Left renal pelvis (tissue), 4 donors: ENCODE results near the gene DDX28. TPM values are rescaled to one million over a fixed set of nuclear protein-coding genes. Genes with fewer than 3 reads are reported as not detected.

Experiments
- DNase-seq, 4 donors: peaks; one replicate each; pipeline ENCODE4 v3.0.0-alpha.2; 2013; ENCODE audit warnings: low read depth in 4 of 4, low spot score in 3 of 4
- polyA plus RNA-seq, 4 donors: library from polyadenylated mRNA; unstranded; fragments of 120-200 nt; gene quantifications; one replicate each; pipeline ENCODE4 v1.2.1, GENCODE V29; 2013; ENCODE audit not compliant: insufficient read length in 4 of 4

DDX28 gene
- polyA plus RNA-seq, 4 donors: 6.6 to 10.1 (median 9.4) TPM

GRCh38 chr16:67971111-67971510, 51.9 kb downstream of the DDX28 start:
- DNase-seq: no peak

Other genes starting within 250 kb of the DDX28 start
- gene RANBP10, start 216.7 kb downstream of the DDX28 start, polyA plus RNA-seq: 10 to 100 TPM; 19.2 to 31.1 (median 21.8) TPM
- gene TSNAXIP1, start 216.3 kb downstream of the DDX28 start, polyA plus RNA-seq: 1 to 10 TPM; 2.9 to 9.8 (median 7.1) TPM
- 10 to 100 TPM; 27.7 to 34.1 (median 29.6) TPM for gene THAP11, start 180.9 kb downstream of the DDX28 start, polyA plus RNA-seq
- 100 to 1,000 TPM; 103 to 128 (median 126) TPM for gene NUTF2, start 176.3 kb downstream of the DDX28 start, polyA plus RNA-seq
- 10 to 100 TPM; 41.2 to 60.4 (median 44.7) TPM for gene CENPT, start 175.5 kb downstream of the DDX28 start, polyA plus RNA-seq
- gene EDC4, start 150.2 kb downstream of the DDX28 start, polyA plus RNA-seq: 100 to 1,000 TPM in 1 of 4 donors, 10 to 100 TPM in 3; 67.0 to 106 (median 83.7) TPM
- under 1 TPM in 3 of 4 donors, not detected in 1; 0.39 to 0.94 (median 0.93) TPM for gene NRN1L, start 138.3 kb downstream of the DDX28 start, polyA plus RNA-seq
- gene PSKH1, start 130.0 kb downstream of the DDX28 start, polyA plus RNA-seq: 10 to 100 TPM; 31.0 to 36.4 (median 34.3) TPM
- gene CTRL, start 91.4 kb downstream of the DDX28 start, polyA plus RNA-seq: 1 to 10 TPM; 2.4 to 9.4 (median 5.6) TPM
- 10 to 100 TPM; 20.3 to 31.6 (median 22.8) TPM for gene PSMB10, start 86.4 kb downstream of the DDX28 start, polyA plus RNA-seq
- gene LCAT, start 79.1 kb downstream of the DDX28 start, polyA plus RNA-seq: 10 to 100 TPM; 13.1 to 29.4 (median 23.7) TPM
- 10 to 100 TPM; 32.7 to 61.6 (median 38.5) TPM for gene SLC12A4, start 54.6 kb downstream of the DDX28 start, polyA plus RNA-seq
- gene DPEP3, start 42.7 kb downstream of the DDX28 start, polyA plus RNA-seq: under 1 TPM in 2 of 4 donors, not detected in 2; 0.07 to 0.09 TPM
- 1 to 10 TPM in 2 of 4 donors, under 1 TPM in 2; 0.54 to 1.2 (median 0.94) TPM for gene DPEP2, start 23.7 kb downstream of the DDX28 start, polyA plus RNA-seq
- not detected for gene DPEP2NB, start 7.3 kb downstream of the DDX28 start, polyA plus RNA-seq
- gene DUS2, start 52 bp upstream of the DDX28 start, polyA plus RNA-seq: 10 to 100 TPM in 3 of 4 donors, 1 to 10 TPM in 1; 9.8 to 15.8 (median 15.5) TPM
- 10 to 100 TPM; 32.0 to 38.1 (median 35.0) TPM for gene NFATC3, start 62.1 kb upstream of the DDX28 start, polyA plus RNA-seq
- 10 to 100 TPM in 3 of 4 donors, under 1 TPM in 1; 0.94 to 44.7 (median 28.3) TPM for gene ESRP2, start 212.9 kb upstream of the DDX28 start, polyA plus RNA-seq
- 10 to 100 TPM; 19.0 to 27.4 (median 22.2) TPM for gene PLA2G15, start 222.1 kb upstream of the DDX28 start, polyA plus RNA-seq
- 10 to 100 TPM; 15.0 to 19.6 (median 16.5) TPM for gene SLC7A6, start 241.3 kb upstream of the DDX28 start, polyA plus RNA-seq